HG03108 (cell line): ENCODE results near the gene PACRG.

Experiments used
- ATAC-seq: cut with Tn5 transposase; IDR thresholded peaks from one replicate; pipeline ENCODE4 v1.9.1; 2021; ENCODE audit warnings: moderate library complexity; ENCODE audit not compliant: unreplicated experiment

PACRG gene

DNA sequence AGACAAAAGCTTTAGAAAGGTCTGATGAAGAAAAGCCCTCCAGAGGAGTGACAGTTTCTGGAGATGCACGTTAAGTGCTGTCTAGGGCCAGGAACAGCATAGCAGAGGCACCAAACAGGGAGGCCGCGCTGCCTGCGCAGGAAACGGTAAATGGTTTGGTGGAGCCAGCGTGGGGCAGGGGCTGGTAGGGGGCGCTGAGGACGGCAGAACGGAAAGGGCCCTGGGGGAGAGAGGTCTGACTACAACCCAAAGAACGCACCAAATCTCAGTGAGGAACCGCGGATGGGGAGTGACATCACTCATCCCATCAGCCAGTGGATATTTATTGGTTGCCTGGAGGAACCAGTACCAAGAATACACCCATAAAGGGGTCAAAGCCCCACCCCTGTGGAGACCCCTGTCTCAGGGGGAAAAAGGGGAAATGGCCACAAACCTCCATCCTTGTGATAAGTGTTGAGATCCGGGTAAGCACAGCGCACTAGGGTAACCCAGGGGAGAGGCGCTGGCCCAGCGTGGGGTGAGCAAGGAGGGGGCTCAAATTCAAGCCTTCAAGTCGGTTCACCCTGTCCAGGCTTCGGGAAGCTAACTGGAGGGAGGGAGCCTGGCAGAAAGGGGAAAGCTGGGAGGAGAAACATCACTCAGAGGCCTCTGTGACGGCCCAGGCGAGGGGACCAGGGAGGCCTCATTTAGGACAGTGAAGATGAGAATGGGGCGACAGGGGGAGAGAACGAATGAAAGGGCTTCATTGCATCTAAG, 437.6 kb downstream of the PACRG start:
- ATAC-seq: no peak

DNA sequence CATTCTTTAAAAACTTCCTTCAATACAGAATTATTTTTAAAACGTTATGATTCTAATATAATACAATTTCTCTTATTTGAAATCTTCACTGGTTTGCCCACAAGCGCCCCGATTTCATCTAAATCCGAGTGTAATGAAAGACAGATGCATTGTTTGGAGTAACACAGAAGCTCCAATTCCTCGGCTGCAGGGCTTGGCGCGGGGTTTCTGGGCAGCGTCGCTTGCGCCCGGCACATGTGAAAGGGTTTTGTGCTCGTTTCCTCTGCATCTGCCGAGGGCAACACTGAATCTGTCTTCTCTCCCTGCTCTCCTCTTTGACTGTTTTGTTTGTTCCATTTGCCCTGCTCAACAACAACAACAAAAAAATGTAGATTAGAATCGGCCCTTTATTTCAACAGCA, 438.1 kb downstream of the PACRG start:
- no peak for ATAC-seq

DNA sequence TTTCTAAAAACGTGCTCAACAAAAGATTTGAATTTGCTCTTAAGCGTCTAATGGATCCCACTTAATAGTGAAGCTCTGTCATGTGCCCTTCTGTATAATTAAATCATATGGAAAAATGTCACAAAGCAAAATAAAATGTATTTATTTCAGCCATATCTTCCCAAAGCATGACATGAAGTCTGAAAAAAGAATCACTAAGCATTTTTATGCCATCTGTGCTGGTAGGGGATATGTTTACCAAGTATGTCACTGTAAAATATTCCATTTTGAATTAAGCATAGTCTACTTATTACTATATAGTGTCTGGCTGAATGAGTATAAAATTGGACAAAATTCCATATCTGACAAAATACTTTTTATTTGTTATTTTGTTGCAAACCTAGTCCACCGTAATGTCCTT, 438.7 kb downstream of the PACRG start:
- ATAC-seq: no peak

DNA sequence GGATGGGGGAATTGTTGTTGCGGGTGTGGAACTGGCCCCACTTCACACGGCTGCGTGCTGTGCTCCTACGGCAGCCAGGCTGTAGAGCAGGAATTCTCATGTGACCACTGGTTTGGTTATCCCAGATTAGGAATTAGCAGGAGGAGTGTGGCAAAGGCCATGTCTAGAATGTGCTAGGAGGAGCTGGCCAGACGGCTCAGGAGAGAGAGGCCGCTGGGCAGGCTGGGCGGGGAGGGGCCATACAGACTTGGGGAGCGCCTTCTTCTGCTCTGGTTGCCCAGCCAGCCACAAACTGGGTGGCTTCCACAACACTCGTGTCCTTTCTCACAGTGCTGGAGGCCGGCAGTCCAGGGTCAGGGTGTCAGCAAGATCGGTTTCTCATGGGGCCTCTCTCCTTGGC, 441.7 kb downstream of the PACRG start:
- ATAC-seq: no peak

- ATAC-seq: no peak
These were observed 442.6 kb downstream of the PACRG start for GRCh38 chr6:163170294-163170883.

DNA sequence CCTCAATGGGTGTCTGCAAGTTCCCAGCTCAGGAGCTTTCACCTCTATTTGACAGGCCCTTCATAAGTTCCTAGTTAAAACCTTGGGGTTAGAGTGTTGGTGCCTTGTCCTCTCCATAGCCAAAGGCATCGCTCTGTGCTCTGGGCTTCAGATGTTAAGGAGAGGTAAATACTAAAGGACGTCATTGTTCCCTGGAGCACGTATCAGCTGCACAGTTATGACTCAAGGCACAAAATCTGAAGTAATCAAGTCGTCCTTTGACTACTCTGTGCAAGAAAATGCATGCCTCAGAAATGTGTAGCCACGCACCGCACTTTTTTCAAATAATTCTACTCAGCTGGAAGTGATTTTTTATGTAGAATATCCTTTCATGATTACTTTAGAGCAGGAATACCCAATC, 446.0 kb downstream of the PACRG start:
- no peak for ATAC-seq

- ATAC-seq: no peak
These were observed 447.5 kb downstream of the PACRG start for GRCh38 chr6:163175301-163175700.

DNA sequence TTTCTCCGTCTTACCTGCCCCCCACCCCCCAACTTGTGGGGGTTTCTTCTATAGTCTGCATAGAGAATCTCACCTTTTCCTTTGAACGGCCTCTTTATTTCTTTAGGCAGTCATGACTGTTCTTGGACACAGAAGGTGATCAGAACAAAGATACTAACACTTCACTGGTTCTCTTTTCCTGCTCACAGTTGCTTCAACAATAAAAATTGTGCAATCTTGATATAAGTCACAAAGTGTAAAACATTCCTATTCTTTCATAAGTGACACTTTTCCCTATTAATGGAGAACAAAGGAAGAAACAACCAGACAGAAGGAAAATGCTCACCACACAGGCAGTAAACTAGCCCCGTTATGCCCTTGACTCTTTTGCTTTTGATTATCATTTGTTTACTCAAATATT, 448.3 kb downstream of the PACRG start:
- no peak for ATAC-seq

- ATAC-seq: no peak
These were observed 449.2 kb downstream of the PACRG start for GRCh38 chr6:163177007-163177406.

DNA sequence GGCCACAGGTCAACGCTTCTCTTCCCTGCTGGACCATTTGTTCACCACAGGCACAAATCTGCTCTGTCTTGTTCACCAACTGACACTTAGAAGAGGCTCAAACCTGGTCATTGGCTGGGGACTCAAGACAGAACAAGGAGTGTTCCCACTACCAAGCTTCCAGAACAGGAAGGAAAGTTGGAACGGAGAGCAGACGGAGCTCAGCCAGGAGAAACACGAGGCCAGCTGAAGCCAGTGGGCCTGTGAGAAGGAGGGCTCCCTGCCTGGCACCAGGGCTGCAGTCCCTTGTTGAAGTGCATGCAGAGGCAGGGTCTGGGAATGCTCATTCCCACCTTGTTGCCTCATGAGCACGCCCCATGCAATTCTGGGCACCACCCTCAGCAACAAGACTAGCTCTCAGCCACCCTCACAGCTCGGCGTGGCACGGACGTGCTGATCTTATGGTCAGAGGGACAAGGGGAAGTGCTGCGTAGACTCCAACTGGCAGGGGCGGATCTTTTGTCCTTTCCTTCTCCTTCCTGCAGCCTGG, 450.2 kb downstream of the PACRG start:
- no peak for ATAC-seq

GRCh38 chr6:163179061-163179460, 451.3 kb downstream of the PACRG start:
- ATAC-seq: no peak

DNA sequence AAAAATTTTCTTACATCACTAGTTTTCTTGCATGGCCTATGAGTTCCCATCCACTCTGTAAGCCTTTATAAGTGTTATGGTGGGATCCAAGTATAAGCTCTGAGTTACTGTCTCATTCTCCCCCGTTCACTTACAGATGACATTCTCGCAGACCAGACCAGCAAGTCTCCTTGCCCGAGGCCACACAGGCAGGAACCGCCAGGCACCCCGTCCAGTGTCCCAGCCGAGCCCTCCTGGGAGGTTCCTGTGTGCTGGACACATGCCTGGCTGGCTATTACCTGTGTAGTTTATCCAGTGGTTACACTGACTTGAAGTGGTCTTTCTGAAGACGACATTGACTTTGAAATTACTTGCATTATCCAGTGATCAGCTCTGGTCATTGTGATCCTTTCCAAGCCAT, 451.9 kb downstream of the PACRG start:
- no peak for ATAC-seq

GRCh38 chr6:163180874-163181541, 453.2 kb downstream of the PACRG start:
- ATAC-seq: no peak

DNA sequence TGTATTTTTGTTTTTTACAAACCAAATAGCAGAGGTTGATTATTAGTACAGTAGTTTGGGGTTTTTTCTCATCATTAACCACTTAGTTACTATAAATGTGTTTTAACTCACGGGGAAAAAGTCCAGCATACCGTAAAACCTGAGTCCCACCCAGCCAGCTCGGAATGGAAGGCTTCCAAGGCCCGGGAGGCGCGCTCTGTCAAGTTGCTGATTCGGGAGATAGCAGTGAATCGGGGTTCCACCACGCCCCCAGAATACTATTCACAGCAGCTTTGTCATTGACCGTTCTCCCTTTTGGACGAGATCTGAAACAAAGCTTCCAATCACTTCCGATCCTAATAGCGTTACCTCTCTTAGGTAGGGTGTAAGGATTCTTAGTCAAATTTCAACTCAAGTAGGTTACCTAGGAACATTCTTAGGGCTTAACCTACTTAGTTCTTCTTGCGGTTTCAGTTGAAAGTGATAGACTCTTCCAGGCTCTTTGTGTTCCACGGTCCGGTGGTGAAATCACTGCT, 453.9 kb downstream of the PACRG start:
- no peak for ATAC-seq

DNA sequence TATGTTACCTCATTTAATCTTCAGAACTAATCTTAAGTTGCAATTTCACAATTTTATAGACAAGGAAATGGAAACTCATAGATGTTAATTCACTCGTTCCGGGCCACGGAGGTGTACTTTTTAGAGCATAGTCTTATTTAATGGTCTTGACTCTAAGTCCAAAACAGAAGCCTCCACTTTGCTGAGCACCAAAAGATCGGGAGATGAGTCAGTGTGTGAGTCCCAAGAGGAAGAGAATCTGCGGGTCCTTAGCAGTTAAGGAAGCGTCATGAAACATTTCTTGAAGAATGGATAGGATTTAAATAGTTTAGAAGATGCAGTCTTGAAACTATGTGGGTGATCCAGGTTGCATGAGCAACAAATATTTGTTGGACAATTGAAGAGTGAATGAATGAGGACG, 454.9 kb downstream of the PACRG start:
- ATAC-seq: no peak

DNA sequence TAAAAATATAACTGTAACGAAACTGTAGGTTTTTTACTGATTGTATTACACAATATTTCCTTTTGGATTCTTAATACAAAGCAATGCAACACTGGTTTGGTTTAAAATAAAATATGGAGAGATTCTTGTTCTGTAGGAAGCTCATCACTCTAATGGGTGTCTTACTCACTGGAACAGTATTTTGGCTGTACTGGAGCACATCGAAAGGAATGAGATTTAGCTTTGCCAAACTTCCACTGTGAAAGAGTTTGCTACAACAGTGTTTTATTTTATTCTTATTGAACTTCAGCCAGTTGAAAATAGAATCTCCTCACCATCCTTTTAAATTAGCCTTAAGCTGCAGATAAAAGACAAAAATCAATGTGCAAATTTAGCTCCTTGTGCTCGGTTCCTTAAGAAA, 456.0 kb downstream of the PACRG start:
- no peak for ATAC-seq

DNA sequence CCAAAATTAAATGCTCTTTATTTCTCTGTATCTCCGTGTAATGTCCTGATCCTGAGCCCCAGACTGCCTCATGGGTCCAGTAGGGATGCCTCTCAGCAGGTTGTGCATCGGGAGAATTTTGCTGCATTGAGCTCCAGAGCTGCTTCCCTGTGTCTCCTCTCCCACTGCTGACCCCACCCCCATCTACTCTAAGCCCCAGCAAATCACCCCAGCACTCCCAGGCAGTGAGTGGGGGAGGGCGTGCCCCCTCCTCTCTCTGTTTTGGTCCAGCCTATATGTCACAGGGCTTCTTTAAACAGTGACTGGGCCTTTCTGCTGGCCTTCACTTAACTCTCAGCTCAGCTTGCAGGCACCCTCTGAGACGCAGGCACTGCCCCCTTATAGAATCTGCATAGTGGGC, 458.0 kb downstream of the PACRG start:
- ATAC-seq: no peak

DNA sequence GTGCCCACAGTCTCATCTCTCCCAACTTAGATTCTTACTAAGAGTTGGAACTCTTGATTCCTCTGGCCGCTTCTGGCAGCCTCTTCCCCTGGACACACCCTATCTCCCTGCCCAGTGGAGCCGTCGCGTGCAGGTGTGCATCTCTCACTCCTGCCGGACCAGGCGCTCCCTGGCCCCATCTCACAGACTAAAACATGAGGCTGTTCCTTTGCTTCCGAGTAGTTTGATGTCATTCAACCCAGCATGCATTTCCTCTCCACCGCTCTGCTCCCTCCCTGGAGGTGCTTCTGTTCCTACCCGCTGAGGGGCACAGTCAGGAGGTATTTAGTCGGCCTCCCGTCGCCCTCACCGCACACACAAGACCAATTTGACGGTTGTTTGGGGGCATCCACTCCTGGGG, 458.8 kb downstream of the PACRG start:
- no peak for ATAC-seq

DNA sequence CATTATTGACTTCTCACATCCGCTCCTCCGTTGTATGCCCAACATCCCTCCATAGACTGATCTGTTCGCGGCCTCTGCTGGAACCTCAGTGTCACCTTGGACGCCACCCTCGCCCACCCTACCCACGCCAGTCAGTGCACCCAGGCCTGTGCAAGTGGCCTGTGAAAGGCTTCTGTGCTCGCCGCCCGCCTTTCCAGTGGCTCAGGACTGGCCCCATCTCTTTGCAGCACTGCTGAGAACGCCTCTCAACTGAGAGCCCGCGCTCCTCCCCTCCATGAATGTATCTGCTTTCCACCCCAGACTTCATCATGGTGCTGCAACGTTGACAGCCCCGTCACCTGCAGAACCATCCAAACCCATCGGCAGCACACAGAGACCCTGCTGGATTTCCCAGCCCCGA, 459.4 kb downstream of the PACRG start:
- no peak for ATAC-seq

GRCh38 chr6:163187606-163188005, 459.8 kb downstream of the PACRG start:
- ATAC-seq: no peak

GRCh38 chr6:163188746-163189145, 461.0 kb downstream of the PACRG start:
- ATAC-seq: no peak

GRCh38 chr6:163189609-163190008, 461.8 kb downstream of the PACRG start:
- ATAC-seq: no peak
